GM21390 (cell line): Measurements from ENCODE around the gene LINC00237.

Source experiments
- ATAC-seq: cut with Tn5 transposase; IDR thresholded peaks from one replicate; pipeline ENCODE4 v1.9.1; 2021; ENCODE audit not compliant: unreplicated experiment

LINC00237 gene

GRCh38 chr20:21099751-21100577 is 6.2 kb downstream of the LINC00237 start:
- ATAC-seq: no peak

- ATAC-seq: no peak
Measured at GRCh38 chr20:21096321-21097043, 9.7 kb downstream of the LINC00237 start.

- no peak for ATAC-seq
Measured at GRCh38 chr20:21092806-21093205, 13.4 kb downstream of the LINC00237 start.

- ATAC-seq: no peak
Measured at GRCh38 chr20:21090721-21091120, 15.4 kb downstream of the LINC00237 start.

GRCh38 chr20:21090111-21090618 is 16.0 kb downstream of the LINC00237 start:
- no peak for ATAC-seq

GRCh38 chr20:21089391-21089790 is 16.8 kb downstream of the LINC00237 start:
- ATAC-seq: no peak

- no peak for ATAC-seq
Measured at GRCh38 chr20:21087862-21088540, 18.2 kb downstream of the LINC00237 start.

GRCh38 chr20:21083825-21084325 is 22.3 kb downstream of the LINC00237 start:
- no peak for ATAC-seq

- no peak for ATAC-seq
Measured at GRCh38 chr20:21082584-21082983, 23.6 kb downstream of the LINC00237 start.

- no peak for ATAC-seq
Measured at GRCh38 chr20:21077809-21078345, 28.3 kb downstream of the LINC00237 start.

- no peak for ATAC-seq
Measured at GRCh38 chr20:21076073-21076472, 30.1 kb downstream of the LINC00237 start.

- no peak for ATAC-seq
Measured at GRCh38 chr20:21075471-21075870, 30.7 kb downstream of the LINC00237 start.

GRCh38 chr20:21074605-21075336 is 31.4 kb downstream of the LINC00237 start:
- peak; percentile 97 for ATAC-seq

- ATAC-seq: no peak
Measured at GRCh38 chr20:21067255-21067654, 38.9 kb downstream of the LINC00237 start.

- ATAC-seq: no peak
Measured at GRCh38 chr20:21064924-21065323, 41.2 kb downstream of the LINC00237 start.

GRCh38 chr20:21063276-21063675 is 42.9 kb downstream of the LINC00237 start:
- ATAC-seq: no peak

- ATAC-seq: no peak
Measured at GRCh38 chr20:21053002-21053762, 53.0 kb downstream of the LINC00237 start.

- ATAC-seq: no peak
Measured at GRCh38 chr20:21052686-21053001, 53.5 kb downstream of the LINC00237 start.

- no peak for ATAC-seq
Measured at GRCh38 chr20:21052241-21052640, 53.9 kb downstream of the LINC00237 start.

- ATAC-seq: no peak
Measured at GRCh38 chr20:21050710-21051109, 55.4 kb downstream of the LINC00237 start.
